HG03097 (cell line): ENCODE measurements around the gene UBTD1.

Experiments
- ATAC-seq: cut with Tn5 transposase; IDR thresholded peaks from one replicate; pipeline ENCODE4 v1.9.1; 2021; ENCODE audit not compliant: unreplicated experiment, low FRiP score

The UBTD1 gene

DNA sequence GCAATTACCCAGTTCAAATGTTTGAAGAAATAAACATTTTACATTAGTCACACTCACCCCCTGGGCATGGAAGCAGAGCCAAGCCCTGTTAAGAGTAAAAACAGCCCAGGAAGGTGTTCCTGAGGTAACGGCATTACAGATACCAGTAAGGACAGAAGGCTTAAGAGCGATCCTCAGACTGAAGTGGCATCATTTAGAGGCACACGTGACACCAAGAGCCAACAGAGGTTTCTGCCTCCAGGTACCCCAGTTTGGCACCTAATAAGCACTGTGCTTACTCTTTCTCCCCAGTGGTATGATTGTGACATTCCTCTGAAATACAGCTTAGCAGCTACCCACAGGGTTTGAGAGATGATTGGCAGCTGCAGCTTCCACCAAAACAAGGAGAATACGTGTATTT lies 17.7 kb upstream of the UBTD1 start:
- ATAC-seq = no peak

DNA sequence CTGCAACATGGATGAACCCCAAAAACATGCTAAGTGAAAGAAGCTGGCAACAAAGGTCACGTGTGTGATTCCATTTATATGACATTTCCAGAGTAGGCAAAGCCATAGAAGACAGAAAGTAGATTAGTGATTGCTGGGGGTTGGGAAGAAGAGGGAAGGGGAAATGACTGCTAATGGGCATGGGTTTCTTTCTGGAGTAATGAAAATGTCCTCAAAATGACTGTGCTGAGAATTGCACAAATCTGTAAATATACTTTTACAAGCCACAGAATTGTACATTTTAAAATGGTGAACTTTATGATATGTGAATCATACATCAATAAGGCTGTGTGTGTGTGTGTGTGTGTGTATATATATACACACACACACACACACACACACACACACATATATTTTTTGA lies 16.3 kb upstream of the UBTD1 start:
- no peak for ATAC-seq

DNA sequence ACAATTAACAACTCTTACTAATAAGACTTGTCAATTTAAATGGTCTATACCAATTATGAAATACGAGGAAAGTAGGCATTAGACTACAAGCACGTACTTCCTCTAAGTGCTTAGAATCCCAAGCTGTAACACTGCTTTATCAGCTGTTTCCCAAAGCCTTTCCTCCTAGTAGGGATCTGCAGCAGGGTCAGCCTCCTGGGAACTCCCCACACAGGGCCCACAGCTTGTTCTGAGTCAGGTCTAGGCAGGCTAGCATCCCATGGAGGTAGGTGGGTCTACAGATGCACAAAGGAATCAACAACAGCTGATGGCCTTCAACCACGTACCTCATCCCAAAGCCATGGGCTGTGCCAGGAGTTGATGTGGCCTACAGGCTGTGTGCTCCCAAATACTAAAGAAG lies 15.2 kb upstream of the UBTD1 start:
- no peak for ATAC-seq

DNA sequence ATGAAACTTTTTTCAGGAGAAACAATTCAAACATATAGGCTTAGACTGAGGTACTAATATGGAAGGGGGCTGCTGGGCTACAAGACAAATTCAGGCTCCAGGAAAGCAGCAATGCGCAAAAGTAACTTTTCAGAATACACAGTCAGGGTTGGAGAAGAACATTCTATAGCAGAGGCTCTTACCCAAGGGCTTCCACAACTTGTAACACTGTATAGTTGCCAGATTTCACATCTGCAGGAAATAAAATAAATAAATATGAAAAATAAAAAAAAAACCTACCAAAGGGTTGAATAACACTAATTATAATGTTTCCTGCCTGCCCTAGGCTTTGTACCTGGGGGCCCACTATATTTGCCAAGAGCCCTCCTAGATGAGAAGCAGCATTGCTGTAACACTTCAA lies 14.8 kb upstream of the UBTD1 start:
- no peak for ATAC-seq

DNA sequence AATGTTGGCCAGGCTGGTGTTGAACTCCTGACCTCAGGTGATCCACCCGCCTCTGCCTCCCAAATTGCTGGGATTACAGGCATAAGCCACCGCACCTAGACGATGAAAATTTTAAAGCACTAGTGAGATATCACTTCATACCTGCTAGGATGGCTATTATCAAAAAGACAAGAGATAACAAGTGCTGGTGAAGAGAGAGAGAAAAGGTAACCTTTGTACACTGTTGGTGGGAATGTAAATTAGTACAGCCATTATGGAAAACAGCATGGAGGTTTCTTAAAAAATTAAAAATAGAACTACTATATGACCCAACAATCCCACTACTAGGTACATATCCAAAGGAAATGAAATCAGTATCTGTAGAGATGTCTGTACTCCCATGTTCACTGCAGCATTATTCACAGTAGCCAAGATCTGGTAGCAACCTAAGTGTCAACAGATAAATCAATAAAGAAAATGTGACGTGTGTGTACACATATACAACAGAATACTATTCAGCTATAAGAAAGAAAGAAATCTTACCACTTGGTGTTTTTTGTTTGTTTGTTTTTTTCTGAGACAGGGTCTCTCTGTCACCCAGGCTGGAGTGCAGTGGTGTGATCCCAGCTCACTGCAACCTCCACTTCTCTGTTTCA lies 13.0 kb upstream of the UBTD1 start:
- no peak for ATAC-seq

DNA sequence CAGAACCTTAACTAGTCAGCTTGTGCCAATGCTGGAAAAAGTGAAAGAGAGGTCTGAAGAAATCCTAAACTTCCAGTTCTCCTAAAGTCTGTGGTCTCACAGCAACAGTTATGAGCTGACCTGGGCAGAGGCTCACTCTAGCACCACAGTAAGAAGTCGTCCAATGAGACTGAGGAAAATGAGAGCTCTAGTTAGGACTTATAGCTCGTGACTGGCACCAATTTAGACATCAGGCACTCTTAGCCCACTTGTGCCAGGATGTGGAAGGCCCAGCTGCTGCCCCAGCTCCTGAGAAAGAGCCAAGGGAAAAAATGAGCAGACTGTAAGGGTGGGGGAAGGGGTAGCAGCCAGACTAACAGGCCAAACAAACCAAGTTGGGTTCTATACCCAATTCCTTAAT lies 8.1 kb upstream of the UBTD1 start:
- no peak for ATAC-seq

DNA sequence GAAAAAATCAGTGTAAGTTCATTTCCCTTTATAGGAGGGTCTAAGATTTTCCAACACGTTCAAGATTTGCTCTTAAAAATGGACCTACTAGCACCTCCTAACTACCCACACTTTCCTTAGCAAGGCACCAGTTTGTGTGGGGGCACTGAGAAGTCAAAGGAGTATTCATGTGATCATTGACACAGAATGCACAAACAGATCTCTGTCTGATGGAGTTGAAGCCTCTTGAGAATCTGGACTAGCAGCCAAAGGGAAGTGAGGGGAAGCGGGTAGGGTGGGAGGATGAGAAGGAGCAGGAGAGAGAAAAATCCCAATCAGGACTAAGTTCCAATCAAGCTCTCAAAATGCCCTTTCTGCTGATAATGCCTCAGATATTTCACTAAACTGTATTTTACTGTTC lies 4.6 kb upstream of the UBTD1 start:
- no peak for ATAC-seq

DNA sequence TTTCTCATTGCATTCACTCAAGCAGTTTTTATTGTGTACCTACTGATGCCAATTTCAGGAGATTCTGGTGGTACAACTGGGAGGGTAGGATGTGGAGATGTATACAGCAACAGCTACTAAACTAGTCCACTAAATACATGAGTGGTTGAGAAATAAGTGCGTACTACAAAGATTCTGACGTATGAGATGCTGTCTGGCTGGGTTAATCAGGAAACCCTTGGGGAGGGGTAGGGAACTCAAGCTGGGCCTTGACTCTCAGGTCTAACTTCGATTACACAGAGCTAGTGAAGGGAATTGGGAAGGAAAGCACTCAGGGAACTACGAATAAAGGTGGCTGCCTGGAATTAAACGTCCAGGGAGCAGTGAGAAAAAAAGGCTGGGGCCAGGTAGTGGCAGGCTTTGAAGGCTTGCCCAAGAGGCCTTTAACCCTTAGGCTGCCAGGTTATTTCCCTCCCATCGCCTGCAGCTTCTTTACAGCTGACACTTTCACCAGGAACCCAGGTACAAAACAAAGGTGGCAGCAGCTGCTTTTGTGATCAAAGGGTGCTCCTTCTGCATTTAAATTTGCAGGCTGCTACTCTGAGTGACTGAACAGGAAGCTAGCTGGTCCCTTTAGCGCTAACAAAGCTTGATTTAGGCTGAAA lies 3.7 kb upstream of the UBTD1 start:
- no peak for ATAC-seq

DNA sequence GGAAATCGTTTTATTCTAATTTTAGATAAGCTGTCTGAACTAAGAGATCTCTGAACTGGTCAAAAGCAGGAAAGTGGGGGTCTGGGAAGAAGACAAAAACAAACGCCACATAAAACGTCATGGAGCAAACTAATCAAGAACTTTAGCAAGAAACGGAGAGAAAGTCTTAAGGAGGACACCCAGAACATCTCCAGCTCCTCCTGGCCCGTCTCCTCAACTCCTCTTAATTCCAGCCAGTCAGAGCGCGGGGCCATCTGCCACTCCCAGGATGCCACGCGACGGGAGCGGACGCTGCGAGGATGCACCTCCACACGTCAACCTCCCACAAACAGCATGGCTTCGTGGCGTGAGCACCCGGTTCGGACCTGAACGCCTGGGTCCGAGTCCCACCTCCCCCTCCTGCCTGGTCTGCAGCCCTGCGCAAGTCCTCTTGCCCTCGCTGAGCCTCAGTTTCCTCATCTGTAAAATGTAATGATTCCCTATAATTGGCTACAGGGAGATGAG lies 1.1 kb upstream of the UBTD1 start:
- ATAC-seq = no peak

DNA sequence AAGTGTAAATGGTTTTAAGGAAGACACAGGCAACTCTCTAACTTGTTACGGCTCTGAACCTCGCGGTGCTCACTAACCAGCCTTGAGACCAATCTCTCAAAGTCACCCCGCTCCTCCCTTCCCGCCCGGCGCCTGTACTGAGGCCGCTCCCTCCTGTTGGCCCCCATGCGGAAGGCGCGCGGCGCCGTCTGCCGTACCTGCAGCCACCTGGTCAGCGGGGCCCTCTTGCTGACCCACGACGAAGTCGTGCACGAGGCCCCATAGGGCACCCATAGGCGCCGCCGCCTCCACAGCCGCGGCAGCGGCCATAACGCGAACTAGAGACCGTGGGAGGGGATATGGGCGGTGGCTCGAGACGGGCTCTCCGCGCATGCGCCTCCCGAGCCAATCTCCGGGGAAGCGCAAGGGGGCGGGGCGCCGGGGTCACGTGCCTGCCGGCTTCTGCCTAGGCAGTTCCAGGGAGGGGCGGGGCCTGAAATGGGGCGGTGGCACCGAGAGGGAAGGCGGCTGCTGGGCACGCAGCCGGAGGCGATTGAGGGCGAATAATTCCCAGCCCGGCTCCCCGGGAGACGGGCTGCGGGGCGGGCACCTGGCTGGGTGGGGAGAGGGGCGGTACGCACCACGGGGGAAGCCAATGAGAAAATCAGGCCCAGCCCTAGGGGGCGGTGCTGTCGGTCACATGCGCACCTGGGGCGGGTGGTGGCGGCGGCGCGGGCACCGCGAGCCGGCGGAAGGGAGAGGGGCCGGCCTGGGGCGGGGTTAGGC lies 466 bp upstream of the UBTD1 start, which contains the start of gene MMS19:
MMS19 (minus strand) TSS at position 347 of the 765 bp plus-strand sequence; CDS start at position 309, 38 bp downstream.
- peak; percentile 91 for ATAC-seq

DNA sequence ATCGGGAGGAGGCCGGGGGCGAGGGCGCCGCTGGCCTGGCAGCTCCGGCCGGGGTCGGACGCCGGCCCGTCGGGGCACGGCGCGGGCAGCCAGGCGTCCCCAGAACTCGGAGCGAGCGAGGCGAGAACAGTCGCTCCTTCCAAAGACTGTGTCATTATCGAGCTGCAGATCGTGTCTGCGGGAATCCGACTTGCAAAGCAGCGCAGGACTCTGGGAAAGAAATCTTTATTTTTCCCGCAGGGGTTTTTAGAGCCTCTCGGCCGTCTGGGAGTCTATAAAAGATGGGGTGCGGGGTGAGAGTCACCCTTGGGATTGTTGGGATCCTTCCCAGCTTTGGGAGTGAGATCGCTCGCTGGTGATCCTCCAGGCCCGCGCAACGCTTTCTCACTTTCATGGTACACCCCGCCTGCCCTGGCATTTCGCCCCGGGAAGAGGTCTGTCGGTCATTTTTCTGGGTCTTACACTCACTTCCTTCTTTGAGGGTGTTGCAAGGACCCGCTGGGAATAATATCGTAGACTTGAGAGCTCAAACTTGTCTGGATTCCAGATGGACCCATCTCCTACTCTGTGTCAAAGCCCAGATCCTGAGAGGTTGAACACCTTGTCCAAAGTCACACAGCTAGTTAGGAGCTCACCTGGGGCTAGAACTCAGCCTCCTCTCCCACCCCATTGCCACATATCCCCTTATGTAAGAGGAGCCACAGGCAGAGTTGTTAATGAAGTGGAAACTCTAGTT lies 1.0 kb downstream of the UBTD1 start:
- no peak for ATAC-seq

DNA sequence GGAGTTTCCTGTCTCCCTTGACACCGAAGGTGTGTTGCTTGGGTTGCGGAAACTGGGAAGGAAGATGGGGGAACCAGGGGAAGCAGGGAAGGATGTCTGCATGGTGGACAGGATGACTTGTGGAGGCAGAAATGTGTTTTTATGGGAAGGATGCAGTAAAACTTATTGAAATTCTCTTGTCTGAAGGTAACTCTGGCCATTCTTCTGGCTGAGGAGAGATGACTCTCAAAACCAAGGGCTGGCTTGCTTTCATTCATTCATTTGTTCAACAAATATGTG lies 1.5 kb downstream of the UBTD1 start:
- ATAC-seq = no peak

DNA sequence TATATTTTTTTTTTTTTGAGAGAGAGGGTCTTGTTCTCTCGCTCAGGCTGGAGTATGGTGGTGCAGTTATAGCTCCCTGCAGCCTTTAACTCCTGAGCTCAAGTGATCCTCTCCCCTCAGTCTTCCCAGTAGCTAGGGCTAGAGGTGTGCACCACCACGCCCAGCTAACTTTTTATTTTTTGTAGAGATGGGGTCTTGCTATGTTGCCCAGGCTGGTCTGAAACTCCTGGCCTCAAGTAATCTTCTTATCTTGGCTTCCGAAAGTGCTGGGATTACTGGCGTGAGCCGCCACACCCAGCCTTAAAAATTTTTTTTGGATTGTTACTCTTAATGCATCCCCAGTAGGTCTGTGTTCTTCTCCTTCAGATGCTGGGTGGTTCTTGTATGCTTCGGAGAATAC lies 4.2 kb downstream of the UBTD1 start:
- ATAC-seq = no peak

DNA sequence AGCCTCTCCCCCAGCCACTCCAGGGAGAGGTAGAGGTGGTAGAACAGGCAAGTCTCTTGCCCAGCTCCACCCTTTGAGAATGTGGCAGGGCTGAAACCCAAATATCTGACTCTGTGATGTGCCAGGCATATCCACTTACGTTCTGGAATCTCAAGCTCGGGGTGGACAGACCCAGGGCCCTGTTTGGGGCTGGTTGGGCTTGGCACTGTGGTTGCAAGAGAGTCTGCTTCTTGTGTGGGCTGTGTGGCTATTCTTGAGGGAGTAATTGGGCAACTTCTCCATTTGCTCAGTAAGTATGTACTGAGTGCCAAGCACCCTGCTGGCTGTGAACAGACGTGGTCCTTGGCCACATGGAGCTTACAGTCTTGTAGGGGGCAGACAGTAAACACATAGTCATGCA lies 4.7 kb downstream of the UBTD1 start:
- ATAC-seq = no peak

DNA sequence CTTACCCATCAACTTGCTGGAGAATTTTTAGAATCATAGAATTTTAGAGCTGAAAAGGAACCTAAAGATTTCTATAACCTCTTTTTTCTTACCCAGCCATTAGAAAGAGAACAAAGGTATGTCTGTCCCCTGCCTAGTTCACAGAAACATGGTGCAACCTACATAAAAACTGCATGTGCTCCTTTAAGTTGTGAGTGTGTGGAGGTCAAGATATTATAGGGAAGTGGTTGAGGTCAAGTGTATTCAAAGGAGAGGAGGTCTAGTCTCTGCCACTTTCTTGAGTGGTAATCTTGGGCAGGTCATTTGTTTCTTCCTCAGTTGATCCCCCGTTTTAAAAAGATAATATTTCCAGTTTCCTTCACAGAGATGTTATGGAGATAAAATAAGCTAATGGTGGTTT lies 6.4 kb downstream of the UBTD1 start:
- no peak for ATAC-seq

DNA sequence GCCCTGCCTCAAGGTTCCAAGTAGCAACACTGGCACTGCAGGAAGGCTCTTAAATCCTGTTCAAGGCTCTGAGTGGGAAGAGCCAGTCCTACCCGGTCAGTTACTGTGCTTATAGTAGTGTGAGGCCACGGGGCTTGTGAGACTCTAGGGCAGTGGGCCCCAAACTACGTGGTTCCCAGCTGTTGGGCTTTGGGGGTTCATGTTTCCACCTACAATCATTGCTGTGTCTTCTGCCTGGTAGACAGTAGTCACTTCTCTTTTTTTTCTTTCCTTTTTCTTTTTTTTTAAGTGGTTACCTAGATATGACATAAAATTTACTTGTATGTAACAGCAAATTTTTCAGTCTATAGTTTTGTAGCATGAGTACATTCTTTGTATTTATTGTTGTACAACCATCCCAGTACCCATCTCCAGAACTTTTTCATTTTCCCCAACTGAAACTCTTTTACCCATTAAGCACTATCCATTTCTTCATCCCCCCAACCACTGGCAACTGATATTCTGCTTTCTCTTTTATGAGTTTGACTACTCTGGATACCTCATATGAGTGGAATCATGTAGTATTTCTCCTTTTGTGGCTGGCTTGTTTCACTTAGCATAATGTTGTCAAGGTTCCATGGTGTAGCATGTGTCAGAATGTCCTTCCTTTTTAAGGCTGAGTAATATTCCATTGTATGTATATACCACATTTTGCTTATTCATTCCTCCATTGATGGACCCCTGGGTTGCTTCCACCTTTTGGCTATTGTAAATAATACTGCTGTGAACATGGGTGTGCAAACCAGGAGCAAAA lies 7.7 kb downstream of the UBTD1 start:
- no peak for ATAC-seq

DNA sequence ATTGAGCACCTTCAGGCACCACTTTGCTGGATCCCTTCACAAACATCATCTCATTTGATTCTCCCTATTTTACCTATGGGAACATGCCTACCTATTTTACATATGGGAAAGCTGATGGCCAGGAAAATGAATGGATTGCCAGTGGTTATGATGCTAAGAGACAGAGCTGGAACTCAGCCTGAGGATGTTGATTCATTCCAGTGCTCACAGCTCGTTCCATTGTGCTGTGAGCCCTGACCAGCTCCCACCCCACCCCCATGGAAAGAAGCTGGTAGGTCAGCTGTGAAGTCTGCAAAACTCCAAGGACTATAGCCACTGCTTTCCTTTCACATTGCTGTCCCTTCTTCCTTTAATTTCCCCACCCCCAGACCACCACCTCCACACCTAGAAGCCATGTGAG lies 9.6 kb downstream of the UBTD1 start:
- no peak for ATAC-seq

DNA sequence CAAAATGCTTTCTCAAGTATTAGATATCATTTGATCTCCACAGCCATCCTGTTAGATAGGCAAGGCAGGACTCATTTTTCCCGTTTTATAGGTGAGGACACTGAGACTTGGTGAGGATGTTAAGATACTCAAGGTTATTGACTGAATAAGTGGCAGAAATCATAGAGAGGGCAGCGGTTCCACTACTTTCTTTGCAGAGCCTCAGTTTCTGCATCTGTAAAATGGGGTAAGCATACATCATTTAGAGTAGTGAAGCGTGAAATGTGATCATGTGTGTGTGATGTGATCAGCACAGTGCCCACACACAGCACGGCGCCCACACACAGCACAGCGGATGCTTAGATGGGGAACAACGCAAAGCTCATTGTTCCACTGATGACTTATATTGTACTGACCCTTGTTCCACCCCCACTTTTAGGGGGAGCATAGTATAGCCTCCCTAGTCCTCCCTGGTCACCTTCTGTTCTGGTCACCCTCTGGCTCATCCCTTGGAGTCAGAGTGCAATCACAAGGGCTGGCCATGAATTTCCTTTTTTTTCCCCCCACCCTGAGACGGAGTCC lies 10.5 kb downstream of the UBTD1 start:
- no peak for ATAC-seq

DNA sequence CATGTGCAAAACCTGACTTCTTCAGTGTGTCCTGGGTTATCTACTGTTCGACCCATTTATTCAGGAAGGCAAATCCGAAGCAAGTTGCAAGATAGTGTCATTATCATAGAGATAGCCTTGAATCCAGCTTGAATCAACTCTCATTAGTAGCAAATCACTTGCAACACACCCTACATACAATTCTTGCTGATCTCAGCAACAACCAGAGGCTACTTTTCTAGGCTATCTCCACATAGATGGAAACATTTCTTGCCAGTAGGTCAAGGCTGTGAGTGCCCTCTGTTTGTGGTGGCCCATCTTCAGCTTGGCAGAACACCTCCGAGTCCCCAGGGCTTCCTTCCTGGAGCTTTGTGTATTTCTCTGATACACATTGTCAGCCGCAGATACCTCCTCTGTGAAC lies 12.0 kb downstream of the UBTD1 start:
- ATAC-seq = no peak
